ENCODE results near the gene ZFP30. TPM values are rescaled to one million over a fixed set of nuclear protein-coding genes. Genes with fewer than 3 reads are reported as not detected.
A peak's percentile ranks its signal among the peaks of the same experiment; 100 is the strongest.

The ZFP30 gene
- total and polyA plus RNA-seq, 2 of the 13 experiments (the other 11 are each of a cell fraction or from before 2014, with no cell fraction given): 3.4 to 19.2 TPM

DNA sequence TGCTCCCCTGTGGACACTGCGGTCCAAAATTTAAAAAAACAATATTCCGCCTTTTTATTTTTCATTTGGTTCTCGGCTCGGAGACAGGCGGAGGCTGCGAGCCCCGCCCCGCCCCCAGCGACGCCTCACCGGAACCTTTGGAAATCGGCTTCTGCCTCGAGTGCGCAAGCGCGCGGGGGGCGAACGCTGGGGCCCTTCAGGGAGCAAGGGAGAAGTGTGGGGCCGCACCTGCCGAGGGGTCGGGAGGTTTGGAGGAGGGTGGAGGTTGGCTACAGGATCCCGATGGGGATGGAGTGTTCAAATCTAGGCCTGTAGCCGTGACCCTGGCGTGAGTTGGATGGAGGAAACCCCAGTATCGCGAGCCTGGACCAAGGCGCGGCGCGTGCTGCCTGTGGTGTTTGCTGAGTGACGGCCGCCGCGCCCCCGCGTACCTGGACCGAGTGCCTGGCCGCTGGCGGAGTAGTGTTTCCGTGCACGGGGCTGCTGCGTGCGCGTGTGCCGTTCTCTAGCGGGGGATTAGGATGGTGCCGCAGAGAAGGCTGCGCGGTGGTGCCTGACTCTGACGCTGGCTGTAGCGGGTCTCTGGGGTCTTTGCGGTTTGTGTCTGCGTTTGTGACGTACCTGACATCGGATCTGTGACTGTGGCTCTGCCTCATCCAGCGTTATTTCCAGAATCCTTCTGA, 565 bp upstream of the ZFP30 start (continued):
- TF ChIP-seq, protein P1, sequence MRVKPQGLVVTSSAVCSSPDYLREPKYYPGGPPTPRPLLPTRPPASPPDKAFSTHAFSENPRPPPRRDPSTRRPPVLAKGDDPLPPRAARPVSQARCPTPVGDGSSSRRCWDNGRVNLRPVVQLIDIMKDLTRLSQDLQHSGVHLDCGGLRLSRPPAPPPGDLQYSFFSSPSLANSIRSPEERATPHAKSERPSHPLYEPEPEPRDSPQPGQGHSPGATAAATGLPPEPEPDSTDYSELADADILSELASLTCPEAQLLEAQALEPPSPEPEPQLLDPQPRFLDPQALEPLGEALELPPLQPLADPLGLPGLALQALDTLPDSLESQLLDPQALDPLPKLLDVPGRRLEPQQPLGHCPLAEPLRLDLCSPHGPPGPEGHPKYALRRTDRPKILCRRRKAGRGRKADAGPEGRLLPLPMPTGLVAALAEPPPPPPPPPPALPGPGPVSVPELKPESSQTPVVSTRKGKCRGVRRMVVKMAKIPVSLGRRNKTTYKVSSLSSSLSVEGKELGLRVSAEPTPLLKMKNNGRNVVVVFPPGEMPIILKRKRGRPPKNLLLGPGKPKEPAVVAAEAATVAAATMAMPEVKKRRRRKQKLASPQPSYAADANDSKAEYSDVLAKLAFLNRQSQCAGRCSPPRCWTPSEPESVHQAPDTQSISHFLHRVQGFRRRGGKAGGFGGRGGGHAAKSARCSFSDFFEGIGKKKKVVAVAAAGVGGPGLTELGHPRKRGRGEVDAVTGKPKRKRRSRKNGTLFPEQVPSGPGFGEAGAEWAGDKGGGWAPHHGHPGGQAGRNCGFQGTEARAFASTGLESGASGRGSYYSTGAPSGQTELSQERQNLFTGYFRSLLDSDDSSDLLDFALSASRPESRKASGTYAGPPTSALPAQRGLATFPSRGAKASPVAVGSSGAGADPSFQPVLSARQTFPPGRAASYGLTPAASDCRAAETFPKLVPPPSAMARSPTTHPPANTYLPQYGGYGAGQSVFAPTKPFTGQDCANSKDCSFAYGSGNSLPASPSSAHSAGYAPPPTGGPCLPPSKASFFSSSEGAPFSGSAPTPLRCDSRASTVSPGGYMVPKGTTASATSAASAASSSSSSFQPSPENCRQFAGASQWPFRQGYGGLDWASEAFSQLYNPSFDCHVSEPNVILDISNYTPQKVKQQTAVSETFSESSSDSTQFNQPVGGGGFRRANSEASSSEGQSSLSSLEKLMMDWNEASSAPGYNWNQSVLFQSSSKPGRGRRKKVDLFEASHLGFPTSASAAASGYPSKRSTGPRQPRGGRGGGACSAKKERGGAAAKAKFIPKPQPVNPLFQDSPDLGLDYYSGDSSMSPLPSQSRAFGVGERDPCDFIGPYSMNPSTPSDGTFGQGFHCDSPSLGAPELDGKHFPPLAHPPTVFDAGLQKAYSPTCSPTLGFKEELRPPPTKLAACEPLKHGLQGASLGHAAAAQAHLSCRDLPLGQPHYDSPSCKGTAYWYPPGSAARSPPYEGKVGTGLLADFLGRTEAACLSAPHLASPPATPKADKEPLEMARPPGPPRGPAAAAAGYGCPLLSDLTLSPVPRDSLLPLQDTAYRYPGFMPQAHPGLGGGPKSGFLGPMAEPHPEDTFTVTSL (CRISPR knock-in tag; IDR thresholded peaks at IDR 0.05; ENCODE audit: borderline replicate concordance): 0 out of 2 replicates have a peak, but pooled peaks have one; percentile 3
- TF ChIP-seq, protein P2, sequence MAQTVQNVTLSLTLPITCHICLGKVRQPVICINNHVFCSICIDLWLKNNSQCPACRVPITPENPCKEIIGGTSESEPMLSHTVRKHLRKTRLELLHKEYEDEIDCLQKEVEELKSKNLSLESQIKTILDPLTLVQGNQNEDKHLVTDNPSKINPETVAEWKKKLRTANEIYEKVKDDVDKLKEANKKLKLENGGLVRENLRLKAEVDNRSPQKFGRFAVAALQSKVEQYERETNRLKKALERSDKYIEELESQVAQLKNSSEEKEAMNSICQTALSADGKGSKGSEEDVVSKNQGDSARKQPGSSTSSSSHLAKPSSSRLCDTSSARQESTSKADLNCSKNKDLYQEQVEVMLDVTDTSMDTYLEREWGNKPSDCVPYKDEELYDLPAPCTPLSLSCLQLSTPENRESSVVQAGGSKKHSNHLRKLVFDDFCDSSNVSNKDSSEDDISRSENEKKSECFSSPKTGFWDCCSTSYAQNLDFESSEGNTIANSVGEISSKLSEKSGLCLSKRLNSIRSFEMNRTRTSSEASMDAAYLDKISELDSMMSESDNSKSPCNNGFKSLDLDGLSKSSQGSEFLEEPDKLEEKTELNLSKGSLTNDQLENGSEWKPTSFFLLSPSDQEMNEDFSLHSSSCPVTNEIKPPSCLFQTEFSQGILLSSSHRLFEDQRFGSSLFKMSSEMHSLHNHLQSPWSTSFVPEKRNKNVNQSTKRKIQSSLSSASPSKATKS (CRISPR knock-in tag; IDR thresholded peaks at IDR 0.05): no peak
- TF ChIP-seq ARHGAP35 (CRISPR knock-in tag; IDR thresholded peaks at IDR 0.05; ENCODE audit: borderline replicate concordance): no peak
- no peak for TF ChIP-seq NFYB (CRISPR knock-in tag; IDR thresholded peaks at IDR 0.05)
- TF ChIP-seq, protein P3, sequence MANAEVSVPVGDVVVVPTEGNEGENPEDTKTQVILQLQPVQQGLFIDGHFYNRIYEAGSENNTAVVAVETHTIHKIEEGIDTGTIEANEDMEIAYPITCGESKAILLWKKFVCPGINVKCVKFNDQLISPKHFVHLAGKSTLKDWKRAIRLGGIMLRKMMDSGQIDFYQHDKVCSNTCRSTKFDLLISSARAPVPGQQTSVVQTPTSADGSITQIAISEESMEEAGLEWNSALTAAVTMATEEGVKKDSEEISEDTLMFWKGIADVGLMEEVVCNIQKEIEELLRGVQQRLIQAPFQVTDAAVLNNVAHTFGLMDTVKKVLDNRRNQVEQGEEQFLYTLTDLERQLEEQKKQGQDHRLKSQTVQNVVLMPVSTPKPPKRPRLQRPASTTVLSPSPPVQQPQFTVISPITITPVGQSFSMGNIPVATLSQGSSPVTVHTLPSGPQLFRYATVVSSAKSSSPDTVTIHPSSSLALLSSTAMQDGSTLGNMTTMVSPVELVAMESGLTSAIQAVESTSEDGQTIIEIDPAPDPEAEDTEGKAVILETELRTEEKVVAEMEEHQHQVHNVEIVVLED (CRISPR knock-in tag; IDR thresholded peaks at IDR 0.05; ENCODE audit: borderline replicate concordance): peak; percentile 60
- TF ChIP-seq, protein P4, sequence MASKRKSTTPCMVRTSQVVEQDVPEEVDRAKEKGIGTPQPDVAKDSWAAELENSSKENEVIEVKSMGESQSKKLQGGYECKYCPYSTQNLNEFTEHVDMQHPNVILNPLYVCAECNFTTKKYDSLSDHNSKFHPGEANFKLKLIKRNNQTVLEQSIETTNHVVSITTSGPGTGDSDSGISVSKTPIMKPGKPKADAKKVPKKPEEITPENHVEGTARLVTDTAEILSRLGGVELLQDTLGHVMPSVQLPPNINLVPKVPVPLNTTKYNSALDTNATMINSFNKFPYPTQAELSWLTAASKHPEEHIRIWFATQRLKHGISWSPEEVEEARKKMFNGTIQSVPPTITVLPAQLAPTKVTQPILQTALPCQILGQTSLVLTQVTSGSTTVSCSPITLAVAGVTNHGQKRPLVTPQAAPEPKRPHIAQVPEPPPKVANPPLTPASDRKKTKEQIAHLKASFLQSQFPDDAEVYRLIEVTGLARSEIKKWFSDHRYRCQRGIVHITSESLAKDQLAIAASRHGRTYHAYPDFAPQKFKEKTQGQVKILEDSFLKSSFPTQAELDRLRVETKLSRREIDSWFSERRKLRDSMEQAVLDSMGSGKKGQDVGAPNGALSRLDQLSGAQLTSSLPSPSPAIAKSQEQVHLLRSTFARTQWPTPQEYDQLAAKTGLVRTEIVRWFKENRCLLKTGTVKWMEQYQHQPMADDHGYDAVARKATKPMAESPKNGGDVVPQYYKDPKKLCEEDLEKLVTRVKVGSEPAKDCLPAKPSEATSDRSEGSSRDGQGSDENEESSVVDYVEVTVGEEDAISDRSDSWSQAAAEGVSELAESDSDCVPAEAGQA (IDR thresholded peaks at IDR 0.05; ENCODE audit: low read depth): peak; percentile 45; the same call in 1 of the 2 replicates
- TF ChIP-seq, protein P4 (CRISPR knock-in tag; IDR thresholded peaks at IDR 0.05; ENCODE audit: borderline replicate concordance): no peak
- TF ChIP-seq, protein P5, sequence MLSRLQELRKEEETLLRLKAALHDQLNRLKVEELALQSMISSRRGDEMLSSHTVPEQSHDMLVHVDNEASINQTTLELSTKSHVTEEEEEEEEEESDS (CRISPR knock-in tag; IDR thresholded peaks at IDR 0.05; ENCODE audit: borderline replicate concordance): no peak; the same call in 1 of the 2 replicates
- peak; percentile 32; the same call in 1 of the 2 replicates for TF ChIP-seq ZNF225 (CRISPR knock-in tag; IDR thresholded peaks at IDR 0.05)
- peak; percentile 40; the same call in 1 of the 2 replicates for TF ChIP-seq RARA (CRISPR knock-in tag; IDR thresholded peaks at IDR 0.05)
- TF ChIP-seq SOX13 (IDR thresholded peaks at IDR 0.05): 0 out of 2 replicates have a peak, but pooled peaks have one; percentile 50
- peak in 1 of 2 experiments; percentile 40; a peak in 1 of 4 replicates for TF ChIP-seq SOX13 (CRISPR knock-in tag; conservative IDR thresholded peaks at IDR 0.05 in 1 of 2, IDR thresholded peaks at IDR 0.05 in 1 of 2)
